ENCODE data around the gene MRGPRF. TPM values are rescaled to one million over a fixed set of nuclear protein-coding genes. Genes with fewer than 3 reads are reported as not detected.
A peak's percentile ranks its signal among the peaks of the same experiment; 100 is the strongest.

Gene MRGPRF
- total RNA-seq, 3 donors from 2014 or later, result 5.9 to 21.3 (median 12.9) TPM

DNA sequence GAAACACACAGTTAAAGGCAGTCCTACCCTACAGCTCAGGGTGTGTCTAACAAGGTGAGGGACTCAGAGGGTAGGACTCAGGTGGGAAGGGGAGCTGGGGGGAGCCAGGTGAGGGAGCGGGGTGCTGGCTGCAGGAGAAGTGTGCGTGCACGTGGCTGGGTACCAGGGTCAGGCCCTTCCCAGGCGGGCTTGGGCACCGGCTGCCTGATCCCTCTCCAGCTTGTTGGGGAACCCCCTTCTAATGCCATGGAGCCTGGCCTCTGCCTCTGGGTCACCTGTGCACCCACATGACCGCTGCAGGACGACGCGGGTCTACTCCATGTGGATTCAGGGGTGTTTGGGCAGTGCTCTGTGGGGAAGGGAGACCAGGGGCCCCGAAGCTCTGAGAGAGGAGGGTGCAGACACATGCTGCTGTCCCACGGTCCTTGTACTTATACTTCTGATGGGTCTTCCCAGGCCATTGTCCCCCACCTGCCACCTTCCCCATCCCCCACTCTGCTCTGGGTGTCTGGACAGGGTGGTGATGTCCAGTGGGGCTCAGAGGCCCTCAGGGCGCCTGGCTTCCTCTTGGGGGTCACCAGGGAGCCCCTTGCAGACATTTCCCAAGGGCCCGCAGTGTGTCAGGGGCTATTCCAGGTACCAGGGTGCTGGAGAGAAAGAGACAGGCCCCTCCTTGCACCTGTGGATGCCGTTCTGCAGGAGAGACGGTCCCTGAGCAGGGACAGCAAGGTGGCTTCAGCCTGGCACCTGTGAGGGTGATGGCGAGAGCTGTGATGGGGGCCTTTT, 21.9 kb downstream of the MRGPRF start:
- Histone ChIP-seq H3K27ac (no peak overlapping the region), H3K27me3 (no peaks in the 10 kb centered on the region), H3K36me3 (no peaks in the 10 kb centered on the region), H3K4me3 (no peak overlapping the region), H3K4me1 (no peaks in the 10 kb centered on the region), H3K9me3 (peaks cover 0 to 10% of the 10 kb centered on the region in 2 donors)
- TF ChIP-seq POLR2A (IDR thresholded peaks at IDR 0.05) (no peak), POLR2AphosphoS5 (IDR thresholded peaks at IDR 0.05) (no peak)
- TF ChIP-seq, protein P1, sequence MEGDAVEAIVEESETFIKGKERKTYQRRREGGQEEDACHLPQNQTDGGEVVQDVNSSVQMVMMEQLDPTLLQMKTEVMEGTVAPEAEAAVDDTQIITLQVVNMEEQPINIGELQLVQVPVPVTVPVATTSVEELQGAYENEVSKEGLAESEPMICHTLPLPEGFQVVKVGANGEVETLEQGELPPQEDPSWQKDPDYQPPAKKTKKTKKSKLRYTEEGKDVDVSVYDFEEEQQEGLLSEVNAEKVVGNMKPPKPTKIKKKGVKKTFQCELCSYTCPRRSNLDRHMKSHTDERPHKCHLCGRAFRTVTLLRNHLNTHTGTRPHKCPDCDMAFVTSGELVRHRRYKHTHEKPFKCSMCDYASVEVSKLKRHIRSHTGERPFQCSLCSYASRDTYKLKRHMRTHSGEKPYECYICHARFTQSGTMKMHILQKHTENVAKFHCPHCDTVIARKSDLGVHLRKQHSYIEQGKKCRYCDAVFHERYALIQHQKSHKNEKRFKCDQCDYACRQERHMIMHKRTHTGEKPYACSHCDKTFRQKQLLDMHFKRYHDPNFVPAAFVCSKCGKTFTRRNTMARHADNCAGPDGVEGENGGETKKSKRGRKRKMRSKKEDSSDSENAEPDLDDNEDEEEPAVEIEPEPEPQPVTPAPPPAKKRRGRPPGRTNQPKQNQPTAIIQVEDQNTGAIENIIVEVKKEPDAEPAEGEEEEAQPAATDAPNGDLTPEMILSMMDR (IDR thresholded peaks at IDR 0.05), result no peak
- DNase-seq (ENCODE audit: low spot score in 2 of 2), result peak in 1 of 2 donors; percentile 31
- intact Hi-C loops (cut with DNase I; ENCODE audit: low total_unique reads), result no loop called here

DNA sequence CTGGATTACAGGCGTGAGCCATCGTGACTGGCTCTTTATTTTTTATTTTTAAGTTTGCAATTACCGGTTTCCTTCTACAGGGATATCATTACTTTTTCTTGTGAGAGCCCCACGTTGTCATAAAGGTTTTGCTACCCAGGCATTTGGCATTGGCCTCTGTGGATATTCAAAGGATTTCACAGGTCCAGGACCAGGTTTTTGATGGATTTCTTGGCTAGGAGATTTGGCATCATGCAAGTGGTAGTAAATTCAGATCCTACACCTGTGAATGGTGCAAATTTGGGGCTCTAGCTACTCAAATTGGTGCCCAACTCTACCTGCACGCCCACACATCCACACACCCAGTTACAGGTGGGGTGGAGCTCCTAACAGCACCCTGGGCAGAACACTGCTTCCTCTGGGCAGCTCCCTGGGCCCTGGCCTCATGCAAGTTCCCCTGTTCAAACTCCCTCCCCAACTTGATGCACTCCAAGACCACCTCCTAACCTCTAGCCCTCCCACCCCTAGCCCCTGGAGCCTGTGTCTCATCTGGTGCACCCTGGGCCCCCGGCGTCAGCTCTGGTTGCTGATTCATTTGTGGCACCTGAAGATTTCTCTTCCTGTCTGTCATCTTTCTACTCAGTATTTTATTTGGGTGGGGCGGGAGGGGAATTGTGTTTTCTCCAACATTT, 23.0 kb downstream of the MRGPRF start:
- H3K9me3 ChIP-seq, result peaks cover 0 to 10% of the 10 kb centered on the region in 2 donors
- no peak overlapping the region for H3K27ac ChIP-seq
- no peaks in the 10 kb centered on the region for H3K4me1 ChIP-seq
- TF ChIP-seq, protein P1 (IDR thresholded peaks at IDR 0.05), result no peak
- TF ChIP-seq POLR2A (IDR thresholded peaks at IDR 0.05), result no peak
- no peak for TF ChIP-seq POLR2AphosphoS5 (IDR thresholded peaks at IDR 0.05)
- peak in 1 of 2 donors; percentile 15 for DNase-seq (ENCODE audit: low spot score in 2 of 2)
- no peaks in the 10 kb centered on the region for H3K27me3 ChIP-seq
- intact Hi-C loops (cut with DNase I; ENCODE audit: low total_unique reads), result no loop called here
- H3K4me3 ChIP-seq, result no peak overlapping the region
- H3K36me3 ChIP-seq, result no peaks in the 10 kb centered on the region

DNA sequence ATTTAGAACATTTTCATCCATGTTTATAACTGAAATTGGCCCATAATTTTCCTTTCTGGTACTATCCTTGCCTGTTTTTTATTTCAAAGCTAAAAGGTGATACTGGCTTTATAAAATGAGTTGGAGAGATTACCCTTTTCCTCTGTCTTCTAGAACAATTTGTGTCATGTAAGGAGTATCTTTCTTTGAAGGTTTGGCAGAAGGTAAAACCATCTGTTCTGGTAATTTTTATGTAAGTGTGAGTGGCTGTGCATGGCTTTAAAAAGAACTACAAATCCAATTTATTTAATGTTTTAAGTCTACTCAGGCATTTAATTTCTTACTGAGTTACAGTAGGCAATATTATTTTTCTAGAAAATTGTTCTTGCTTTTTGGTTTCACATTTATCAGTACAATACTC, 24.6 kb downstream of the MRGPRF start:
- TF ChIP-seq, protein P1 (IDR thresholded peaks at IDR 0.05), result no peak
- no peak for TF ChIP-seq POLR2A (IDR thresholded peaks at IDR 0.05)
- TF ChIP-seq POLR2AphosphoS5 (IDR thresholded peaks at IDR 0.05), result no peak
- Histone ChIP-seq H3K4me1 (no peaks in the 10 kb centered on the region), H3K9me3 (peaks cover 0 to 10% of the 10 kb centered on the region in 2 donors), H3K27me3 (no peaks in the 10 kb centered on the region), H3K36me3 (no peaks in the 10 kb centered on the region), H3K4me3 (no peak overlapping the region), H3K27ac (no peak overlapping the region)
- DNase-seq (ENCODE audit: low spot score in 2 of 2), result no peak
- intact Hi-C loops (cut with DNase I; ENCODE audit: low total_unique reads), result no loop called here

DNA sequence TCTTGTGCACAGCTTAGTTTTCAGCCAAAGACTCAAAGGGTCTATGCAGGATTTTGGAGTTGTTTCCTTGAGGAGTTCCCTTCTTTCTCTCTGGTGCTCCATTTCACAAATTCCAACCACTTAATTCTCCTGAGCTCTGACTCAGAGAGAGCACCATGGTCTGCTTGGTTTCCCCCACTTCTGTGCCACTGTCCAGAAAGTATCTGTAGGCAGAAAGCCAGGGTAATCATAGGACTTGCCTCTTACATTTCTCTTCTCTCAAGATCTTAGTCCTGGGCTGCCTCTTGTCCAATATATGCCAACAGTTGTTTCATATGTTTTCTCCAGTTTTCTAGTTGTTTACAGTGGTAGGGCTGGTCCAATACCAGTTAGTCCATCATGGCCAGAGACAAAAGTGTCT, 25.8 kb downstream of the MRGPRF start:
- no peak for TF ChIP-seq POLR2AphosphoS5 (IDR thresholded peaks at IDR 0.05)
- no peak for TF ChIP-seq POLR2A (IDR thresholded peaks at IDR 0.05)
- TF ChIP-seq, protein P1 (IDR thresholded peaks at IDR 0.05), result no peak
- Histone ChIP-seq H3K36me3 (no peaks in the 10 kb centered on the region), H3K4me1 (no peaks in the 10 kb centered on the region), H3K27ac (no peak overlapping the region), H3K27me3 (no peaks in the 10 kb centered on the region), H3K4me3 (no peak overlapping the region), H3K9me3 (peaks cover 0 to 11% of the 10 kb centered on the region in 2 donors)
- DNase-seq (ENCODE audit: low spot score in 2 of 2), result no peak
- intact Hi-C loops (cut with DNase I; ENCODE audit: low total_unique reads), result no loop called here

DNA sequence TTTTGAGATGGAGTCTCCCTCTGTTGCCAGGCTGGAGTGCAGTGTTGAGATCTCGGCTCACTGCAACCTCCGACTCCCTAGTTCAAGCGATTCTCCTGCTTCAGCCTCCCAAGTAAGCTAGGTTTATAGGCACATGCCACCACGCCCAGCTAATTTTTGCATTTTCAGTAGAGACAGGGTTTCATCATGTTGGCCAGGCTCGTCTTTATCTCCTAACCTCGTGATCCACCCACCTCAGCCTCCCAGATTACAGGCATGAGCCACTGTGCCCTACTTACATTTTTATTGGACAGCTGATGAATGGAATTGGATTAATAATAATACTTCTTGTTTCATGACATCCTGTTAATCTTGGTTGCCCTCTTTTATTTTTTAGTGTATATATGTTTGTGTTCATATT, 29.2 kb downstream of the MRGPRF start:
- intact Hi-C loops (cut with DNase I; ENCODE audit: low total_unique reads), result no loop called here
- no peaks in the 10 kb centered on the region for H3K36me3 ChIP-seq
- no peak overlapping the region for H3K4me3 ChIP-seq
- peaks cover 0 to 14% of the 10 kb centered on the region in 2 donors for H3K9me3 ChIP-seq
- H3K4me1 ChIP-seq, result no peaks in the 10 kb centered on the region
- H3K27ac ChIP-seq, result no peak overlapping the region
- no peaks in the 10 kb centered on the region for H3K27me3 ChIP-seq
- peak in 1 of 2 donors; percentile 10 for DNase-seq (ENCODE audit: low spot score in 2 of 2)
- no peak for TF ChIP-seq POLR2A (IDR thresholded peaks at IDR 0.05)
- TF ChIP-seq, protein P1 (IDR thresholded peaks at IDR 0.05), result no peak
- no peak for TF ChIP-seq POLR2AphosphoS5 (IDR thresholded peaks at IDR 0.05)

All from breast epithelium (tissue), 4 donors.